Cerebellar cortex (tissue), 1 donor: ENCODE measurements around the gene HSPA12B.

Experiments used
- DNase-seq: peaks from one replicate; pipeline ENCODE4 v3.0.0-alpha.2; 2015; ENCODE audit warnings: low spot score

HSPA12B gene

DNA sequence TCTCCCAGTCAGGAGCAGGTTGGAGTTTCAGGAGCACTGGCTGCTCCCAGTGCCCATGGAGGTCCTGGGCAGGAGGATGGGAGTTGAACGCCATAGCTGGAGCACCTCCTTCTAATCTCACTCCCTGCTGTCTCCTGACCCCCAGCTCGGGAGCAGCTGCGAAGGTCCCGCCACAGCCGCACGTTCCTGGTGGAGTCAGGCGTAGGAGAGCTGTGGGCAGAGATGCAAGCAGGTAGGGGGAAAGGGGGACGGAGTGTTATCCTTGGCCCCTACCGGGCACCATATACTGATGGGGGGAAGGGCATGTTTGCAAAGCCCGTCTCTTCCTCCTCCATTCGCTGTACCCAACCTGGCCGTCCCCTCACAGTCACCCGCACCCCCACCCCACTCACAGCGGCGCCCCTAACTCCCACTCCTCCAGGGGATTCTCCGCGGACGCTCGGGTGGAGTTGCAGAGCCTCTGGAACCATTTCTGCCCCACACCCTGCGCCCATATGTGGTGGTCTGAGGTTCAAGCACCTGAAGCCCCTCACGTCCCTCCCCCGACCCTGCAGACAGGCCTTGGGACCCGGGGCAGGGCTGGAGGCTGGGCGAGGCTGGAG is 16.7 kb downstream of the HSPA12B start:
- no peak for DNase-seq

DNA sequence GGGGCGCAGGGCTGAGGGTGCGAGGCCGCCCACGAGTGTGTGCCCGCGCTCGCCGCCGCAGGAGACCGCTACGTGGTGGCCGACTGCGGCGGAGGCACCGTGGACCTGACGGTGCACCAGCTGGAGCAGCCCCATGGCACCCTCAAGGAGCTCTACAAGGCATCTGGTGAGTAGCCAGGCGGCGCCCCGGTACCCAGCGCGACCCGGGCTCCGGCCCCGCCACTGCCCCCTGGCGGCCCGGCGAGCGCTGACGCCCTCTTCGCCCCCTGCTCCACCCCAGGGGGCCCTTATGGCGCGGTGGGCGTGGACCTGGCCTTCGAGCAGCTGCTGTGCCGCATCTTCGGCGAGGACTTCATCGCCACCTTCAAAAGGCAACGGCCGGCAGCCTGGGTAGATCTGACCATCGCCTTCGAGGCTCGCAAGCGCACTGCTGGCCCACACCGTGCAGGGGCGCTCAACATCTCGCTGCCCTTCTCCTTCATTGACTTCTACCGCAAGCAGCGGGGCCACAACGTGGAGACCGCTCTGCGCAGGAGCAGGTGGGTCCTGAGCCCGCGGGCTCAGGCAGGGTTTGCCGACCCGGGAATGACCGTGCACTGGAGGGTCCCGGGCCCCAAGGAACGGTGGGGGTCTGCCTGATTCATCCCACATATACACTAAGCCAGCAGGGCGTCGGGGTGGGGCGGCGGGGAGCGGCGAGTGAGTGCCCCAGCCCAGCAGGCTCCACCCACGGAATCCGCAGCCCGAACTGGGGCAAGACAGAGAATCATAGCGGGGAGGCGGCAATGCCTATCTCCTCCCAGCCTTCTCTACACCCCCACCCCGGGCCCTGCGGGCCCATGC is 17.4 kb downstream of the HSPA12B start:
- no peak for DNase-seq

DNA sequence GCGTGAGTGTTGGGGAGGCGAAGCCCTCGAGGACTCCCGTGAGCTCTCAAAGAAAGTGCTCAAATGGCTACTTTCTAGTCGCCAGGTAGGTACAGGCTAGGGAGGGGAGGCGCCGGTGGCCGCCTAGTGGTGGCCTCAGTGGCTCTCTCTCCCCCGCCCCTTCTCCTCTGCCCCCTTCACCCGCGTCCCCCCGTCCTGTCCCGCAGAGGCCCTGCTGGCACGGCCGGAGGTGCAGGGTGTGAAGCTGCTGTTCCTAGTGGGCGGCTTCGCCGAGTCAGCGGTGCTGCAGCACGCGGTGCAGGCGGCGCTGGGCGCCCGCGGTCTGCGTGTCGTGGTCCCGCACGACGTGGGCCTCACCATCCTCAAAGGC is 18.8 kb downstream of the HSPA12B start:
- no peak for DNase-seq

DNA sequence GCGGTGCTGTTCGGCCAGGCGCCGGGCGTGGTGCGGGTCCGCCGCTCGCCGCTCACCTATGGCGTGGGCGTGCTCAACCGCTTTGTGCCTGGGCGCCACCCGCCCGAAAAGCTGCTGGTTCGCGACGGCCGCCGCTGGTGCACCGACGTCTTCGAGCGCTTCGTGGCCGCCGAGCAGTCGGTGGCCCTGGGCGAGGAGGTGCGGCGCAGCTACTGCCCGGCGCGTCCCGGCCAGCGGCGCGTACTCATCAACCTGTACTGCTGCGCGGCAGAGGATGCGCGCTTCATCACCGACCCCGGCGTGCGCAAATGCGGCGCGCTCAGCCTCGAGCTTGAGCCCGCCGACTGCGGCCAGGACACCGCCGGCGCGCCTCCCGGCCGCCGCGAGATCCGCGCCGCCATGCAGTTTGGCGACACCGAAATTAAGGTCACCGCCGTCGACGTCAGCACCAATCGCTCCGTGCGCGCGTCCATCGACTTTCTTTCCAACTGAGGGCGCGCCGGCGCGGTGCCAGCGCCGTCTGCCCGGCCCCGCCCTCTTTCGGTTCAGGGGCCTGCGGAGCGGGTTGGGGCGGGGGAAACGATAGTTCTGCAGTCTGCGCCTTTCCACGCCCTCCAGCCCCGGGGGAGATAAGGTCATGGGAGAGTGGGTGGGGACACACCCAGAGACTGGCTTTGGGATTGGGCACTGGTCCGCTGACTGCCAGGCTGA is 19.3 kb downstream of the HSPA12B start:
- no peak for DNase-seq

DNA sequence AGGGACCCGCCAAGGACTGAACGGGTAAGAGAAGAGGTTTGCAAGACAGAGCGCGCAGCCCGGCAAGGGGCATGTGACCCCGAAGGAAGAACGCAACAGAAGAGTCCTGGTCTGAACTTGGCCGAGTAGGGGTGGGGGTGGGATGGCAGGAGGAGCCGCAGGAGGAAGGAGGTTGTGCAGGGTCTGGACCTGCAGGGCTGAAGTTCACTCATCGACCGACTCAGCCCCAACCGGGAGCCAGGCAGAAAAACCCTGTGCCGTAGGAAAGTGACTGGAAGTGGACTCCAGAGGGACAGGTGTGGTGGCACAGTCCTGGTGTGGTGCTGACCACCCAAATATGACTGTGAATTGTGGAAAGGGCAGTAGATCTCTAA is 19.9 kb downstream of the HSPA12B start:
- no peak for DNase-seq

DNA sequence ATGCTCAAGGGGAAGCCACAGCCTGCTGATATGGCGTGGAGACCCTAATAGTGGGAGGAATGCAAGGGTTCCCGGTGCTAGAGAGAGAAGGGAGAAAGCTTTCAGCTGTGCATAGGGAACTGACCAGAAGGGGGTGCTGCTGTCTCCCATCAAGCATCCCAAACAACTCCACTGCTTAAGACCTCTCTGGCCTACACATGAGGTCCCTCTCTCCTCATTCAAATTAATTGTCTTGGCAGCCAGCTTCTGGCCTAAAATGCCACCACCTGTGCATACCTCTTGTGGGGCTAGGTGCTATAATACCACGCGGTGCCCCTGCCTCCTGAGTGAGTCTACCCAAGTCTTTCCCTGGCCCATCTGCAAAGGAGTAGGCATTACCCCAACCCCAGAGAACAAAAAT is 20.6 kb downstream of the HSPA12B start:
- peak; percentile 66 for DNase-seq

DNA sequence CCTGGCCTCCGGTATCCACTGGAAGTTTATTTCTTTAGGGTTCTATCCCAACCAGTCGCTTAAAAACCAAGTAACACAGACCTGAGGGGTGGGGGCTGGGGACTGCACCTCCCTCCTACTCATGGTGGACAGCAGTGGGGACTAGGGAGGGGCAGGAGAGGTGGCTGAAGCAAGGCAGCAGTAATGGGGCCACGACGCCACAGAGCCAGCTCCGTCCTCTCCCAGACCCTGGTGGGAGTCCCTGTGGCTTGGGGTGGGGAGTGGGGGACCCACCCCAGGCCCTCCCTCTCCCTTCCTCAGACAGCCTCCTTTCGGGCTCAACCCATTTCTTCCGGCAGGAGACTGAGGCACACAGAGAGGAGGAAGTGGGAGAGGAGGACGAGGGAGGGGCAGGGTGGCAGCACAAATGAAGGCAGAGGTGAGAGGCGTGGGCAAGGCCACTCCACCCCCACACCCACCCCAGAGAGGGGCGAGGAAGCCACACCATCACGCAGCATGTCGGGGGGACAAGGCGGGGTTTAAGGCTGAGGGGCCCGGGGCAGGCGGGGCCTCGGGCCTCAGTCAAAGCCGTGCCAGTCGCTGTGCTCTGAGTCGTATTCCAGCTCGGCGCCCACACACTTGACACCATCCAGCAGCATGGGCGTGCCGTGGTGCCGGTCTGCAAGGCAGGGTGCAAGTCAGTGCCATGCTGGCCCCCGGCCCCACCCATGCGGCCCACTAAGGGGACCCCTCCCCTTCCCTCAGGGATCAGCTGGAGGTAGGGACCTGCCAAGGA is 21.2 kb downstream of the HSPA12B start:
- DNase-seq = no peak

DNA sequence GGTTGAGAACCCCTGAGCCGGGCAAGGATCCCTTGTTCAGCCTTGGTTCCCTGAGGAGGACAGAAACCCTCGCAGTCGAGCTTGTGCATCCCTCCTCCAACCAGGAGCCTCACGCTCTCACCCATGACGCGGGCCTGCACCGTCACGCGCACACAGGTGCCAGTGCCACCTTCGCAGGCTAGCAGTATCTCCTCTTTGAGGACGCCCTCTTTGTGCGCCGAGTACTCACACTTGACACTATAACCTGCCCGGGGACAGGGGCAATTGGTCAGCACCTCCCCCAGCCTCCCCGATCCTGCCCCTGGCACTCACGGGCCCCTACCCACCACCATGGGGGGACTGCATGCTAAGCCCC is 21.8 kb downstream of the HSPA12B start:
- DNase-seq = no peak

DNA sequence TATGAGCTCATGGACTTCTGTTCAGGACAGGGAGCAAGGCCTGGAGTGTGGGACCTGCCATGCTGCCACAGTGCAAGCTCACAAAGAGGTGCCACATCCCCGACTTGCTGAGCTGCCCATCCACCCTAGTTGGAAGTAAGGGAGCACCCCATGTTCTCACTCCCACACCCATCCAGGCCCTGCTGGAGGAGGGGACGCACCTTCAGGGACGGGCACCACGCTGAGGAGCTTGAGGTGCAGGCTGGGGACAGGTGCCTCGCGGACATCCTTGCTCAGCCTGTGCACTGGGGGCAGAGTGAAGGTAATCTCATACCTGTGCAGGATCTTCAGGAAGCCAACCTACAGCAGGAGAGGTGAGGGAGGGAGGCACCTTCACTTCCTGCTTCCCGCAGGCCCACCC is 22.8 kb downstream of the HSPA12B start:
- DNase-seq = no peak

DNA sequence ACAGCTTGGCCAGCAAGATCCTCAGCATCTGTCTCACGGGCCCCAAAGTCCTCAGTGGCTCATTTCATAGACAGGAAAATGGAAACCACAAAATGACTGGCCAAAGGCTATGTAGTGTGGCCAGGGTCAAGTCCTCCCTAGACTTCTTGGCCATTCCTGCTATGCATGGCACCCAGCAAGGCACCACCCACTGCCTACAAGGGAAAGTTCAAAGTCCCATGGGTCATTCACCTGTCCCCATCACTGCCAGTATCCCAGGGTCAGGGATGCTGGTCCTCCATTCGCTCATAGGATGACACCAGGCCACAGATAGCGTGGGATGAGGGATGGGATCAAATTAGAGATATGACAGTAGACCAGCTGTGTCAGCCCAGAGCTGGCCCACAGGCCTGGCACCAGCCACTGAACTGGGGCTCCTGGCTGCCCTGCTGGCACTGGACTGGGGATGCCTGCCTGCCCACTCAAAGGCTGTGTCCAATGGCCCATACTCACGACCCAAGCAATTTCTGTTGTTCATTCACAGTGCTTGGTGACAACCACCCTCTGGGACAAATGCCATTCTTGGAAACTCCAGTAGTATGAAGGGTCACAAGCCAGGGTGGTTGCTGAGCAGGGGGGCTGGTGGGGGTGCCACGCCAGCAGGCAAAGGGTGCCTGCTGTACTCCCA is 23.5 kb downstream of the HSPA12B start:
- no peak for DNase-seq

DNA sequence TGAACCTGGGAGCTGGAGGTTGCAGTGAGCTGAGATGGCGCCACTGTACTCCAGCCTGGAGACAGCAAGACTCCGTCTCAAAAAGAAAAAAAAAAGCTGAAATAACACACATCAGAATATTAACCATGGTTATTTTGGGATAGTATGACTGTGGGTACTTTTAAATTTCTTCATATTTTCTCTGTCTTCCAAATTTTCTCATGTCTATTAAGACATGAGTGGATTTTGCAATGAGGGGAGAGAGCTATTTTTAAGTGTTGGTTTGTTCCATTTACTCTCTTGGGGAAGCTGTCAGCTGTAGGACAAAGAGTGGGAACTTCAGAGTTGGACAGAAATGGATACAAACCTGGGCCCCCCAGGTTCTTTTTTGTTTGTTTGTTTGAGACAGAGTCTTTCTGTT is 24.8 kb downstream of the HSPA12B start:
- no peak for DNase-seq

DNA sequence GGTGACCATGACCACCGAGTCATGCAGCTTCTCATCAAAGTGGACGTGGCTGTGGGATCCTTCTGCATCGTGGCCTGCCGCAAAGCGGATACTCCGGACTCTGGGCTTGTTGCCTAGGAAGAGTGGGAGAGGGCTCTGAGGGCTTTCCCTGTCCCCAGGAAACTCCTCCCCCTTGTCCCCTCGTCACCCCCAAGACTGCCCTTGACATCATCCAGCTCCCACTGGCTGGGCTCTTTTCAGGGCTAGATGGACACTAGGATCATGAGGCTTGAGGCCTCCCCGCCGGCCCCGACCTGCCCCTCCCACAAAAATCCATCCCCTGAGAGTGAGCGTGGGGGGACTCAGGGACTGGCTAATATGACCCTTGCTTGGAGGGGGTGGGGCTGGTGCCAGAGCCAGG is 26.1 kb downstream of the HSPA12B start:
- DNase-seq = no peak

DNA sequence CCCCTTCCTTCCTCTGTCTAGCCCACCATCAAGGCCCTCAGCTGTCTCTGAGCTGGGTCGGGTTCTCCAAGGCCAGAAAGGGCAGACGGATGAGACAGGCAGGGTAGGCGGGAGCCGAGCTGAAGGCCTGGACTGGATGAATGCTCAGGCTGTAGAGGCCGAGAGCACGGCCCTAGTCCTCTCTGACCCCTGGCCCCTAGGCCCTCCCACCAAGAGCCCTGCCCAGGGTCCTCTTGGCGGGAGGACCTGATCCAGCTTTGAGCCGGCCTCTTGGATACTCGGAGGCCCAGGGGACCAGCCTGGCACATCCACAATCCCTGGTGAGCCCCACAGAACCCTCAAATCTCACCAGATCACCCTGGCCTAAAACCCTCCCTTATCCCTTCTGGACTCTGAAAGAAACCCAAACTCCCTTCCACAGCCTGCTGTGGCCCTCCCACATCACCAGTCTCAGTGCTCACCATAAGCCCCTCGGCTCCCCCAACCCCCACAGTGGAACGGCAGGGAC is 26.9 kb downstream of the HSPA12B start:
- DNase-seq = no peak

DNA sequence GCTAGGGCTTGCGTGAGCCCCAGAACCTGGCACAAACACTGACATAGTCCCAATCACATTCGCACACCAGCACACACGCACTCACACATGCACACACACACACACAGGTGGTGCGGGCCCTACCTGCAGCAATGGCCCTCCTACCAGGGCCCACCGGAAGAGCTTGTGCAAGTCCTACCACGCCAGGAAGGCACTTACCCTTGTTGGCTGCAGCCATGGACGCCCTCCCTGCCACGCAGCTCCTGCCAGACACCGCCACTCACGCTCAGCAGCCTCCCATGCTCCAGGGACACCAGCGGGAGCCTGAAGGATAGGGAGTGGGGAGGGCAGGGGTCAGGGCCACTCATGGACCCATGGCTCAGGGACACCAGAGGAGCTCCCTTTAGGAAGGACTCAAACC is 27.4 kb downstream of the HSPA12B start:
- DNase-seq = no peak

DNA sequence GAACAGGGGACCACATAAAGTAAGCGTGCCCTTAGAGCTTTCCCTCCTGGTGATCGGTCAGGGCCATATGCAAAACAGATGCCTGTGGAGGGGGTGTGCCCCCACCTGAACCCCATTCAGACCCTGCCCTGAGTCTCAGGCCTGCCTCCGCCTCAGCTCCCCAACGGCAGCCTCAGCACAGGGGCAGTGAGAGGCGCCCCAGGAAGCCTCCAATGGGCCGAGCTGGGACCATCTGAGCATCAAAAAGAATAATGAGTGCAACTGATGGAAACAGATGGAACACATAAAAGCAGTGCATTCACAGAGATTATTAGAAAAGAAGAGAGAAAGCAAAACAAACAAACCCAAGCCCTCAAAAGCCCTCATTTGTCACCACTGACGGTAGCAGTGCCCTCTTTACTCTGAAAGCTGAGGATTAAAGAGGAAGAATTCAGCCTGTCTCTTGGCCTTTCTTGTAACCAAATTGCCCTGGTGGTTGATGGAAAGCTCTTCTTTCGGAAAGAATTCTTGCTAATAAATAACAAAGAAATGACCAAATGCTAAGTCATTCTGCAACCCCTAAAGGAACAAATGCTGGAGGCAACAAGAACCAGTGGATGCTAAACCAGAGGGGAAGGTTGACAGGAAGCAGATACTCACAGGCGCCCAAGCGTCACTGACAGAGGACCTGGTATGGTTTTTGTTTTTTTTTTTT is 28.3 kb downstream of the HSPA12B start:
- DNase-seq = no peak

DNA sequence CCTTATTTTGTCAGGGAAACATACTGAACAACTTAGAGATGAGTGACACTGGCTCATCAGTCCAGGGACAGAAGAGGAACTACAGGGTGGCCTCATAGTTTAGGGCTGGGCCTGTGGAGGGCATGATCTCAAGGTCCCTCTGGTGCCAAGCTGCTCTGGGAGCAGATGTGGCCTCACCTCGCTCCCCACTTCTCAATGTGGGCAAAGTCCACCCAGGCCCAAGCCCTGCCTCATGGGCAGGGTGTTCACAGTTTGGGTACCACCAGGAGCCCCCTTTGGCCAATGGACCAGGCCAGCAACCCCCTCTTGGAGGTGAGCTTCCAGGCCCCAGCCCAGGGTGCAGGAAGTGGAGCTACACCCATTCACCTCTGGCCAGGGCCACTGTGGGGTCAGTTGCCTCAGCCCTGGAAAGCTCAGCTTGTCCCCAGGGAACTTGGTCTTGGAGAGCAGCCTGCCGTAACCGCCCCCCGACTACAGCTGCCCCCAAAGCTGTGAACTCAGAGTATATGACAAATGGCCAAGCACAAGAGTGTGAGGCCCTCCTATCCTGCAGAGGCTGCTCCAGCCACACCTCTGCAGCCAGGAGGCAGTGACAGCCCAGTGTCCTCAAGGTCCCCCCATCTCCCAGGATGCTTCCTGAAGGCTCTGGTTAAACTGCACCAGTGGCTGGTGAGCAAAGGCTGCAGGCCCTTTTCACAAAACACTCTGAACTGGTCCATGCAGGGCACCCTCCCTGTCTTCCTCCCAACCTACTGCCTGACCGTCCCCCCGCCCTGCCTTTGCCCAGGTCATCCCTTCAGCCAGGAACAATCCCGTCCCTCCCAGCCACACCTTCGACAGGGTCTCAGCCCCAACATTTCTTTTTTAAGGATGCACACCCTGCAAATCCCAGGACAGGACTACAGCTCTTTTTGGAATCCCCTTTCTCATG is 31.5 kb downstream of the HSPA12B start:
- no peak for DNase-seq

DNA sequence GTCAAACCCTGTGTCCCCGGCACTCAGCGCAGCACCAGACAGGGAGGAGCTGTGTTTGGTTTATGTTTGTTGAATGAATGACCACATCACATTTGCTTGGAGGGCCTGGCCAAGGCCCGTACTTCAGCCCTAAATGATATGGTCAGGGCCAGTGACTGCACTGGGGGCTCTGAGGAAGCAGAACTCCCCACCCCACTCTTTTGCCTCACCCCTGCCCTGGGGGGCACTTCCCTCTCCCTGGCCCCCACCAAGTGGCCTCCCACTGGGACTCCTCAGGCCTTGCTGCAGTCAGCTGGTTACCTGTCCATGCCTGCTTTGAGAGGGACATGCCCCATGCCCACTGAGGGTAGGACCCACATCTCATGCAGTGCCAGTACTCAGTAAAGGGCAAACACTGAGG is 32.2 kb downstream of the HSPA12B start:
- DNase-seq = no peak

DNA sequence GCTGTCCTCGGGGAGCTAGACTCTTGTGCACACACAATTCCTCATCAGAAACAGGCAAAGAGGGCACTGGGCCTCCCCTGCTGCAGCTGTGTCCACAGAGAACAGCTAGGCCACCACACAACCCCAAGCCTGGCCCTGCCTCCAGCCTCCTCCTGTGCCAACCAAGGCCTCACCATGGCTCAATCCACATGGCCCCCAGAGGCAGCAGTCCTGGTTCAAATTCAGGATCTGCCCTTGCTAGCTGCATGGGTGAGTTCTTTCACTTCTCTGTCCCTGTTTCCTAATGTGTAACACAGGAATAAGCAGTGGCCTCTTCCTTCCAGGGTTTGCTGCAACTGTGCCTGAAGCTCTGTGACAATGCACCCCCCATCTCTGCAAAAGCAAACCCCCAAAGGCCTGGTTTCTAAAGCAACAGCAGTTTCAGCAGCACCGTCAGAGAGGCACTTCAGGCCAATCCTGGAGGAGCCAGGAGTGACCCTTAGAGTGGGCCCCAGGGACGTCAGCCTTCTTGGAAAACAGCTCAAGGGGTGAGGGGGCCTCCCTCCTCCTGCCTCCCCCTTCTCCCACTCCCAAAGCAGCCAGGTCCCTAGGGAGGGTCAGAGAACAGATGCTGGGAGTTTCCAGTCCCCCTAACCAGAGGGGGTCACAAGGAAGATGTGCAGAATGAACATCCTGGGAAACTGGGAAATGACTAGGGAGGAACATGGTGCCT is 32.8 kb downstream of the HSPA12B start:
- DNase-seq = no peak

DNA sequence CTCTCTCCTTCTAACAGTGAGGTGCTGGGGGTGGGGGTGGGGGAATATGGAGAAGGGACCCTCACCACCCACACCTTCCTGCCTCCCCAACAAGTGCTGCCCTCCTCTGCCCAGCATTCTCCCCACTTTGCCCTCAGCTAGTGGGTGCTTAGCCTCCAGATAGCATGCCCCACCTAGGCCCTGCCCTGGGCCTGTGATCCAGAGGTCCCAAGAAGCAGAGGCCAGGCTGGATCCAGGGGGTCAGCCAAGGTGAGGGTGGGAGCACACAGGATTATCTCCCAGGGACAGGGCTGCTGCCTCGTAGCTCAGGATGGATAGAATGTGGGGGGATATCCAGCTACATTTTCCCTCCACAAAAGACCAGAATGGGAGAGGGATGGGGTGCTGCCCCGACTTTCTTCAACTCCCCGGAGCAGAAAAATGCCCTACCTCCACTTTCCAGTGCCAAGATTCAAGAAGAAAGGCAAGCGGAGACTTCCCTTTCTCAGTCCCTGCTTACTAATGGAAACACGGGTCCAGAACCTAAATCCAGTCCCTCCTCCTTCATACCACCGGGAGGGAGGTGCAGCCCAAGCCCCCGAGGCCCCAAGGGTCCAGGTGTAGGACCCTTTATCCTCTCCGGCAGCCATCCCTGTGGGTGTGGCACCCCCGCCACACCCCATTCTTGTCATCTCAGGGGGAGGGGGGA is 34.1 kb downstream of the HSPA12B start:
- no peak for DNase-seq
